ENCODE measurements around the gene ZNF28. TPM values are rescaled to one million over a fixed set of nuclear protein-coding genes. Genes with fewer than 3 reads are reported as not detected.
A peak's percentile ranks its signal among the peaks of the same experiment; 100 is the strongest.
"Not testable (repeated sequence)": the region's sequence is repeated elsewhere in the genome, so short reads cannot be mapped to it uniquely, and the experiment has no call there.

The ZNF28 gene
- total and polyA plus RNA-seq, 10 of the 15 experiments (the other 5 are each of a cell fraction or from before 2014, with no cell fraction given) = 5.9 to 31.1 (median 15.3) TPM

GRCh38 chr19:52856540-52857377, 35.3 kb upstream of the ZNF28 start:
- H3K9me3 ChIP-seq (replicated peaks; ENCODE audit: control insufficient read depth, insufficient read depth, low read length); RAD21 ChIA-PET (ENCODE audit: unreplicated experiment); SMC1A ChIA-PET (ENCODE audit: uncharacterized antibody, unreplicated experiment); CTCF ChIA-PET; POLR2A ChIA-PET; H3K27me3 ChIP-seq (replicated peaks in 1 of 2; ENCODE audit: control insufficient read depth in 2 of 2, insufficient read depth in 2 of 2, low read length in 1 of 2); FAIRE-seq; intact Hi-C loops (cut with micrococcal nuclease; ENCODE audit: unreplicated experiment); BruUV-seq (replicated peaks); DNase-seq (ENCODE audit: low read depth, low spot score); H4K20me1 ChIP-seq (ENCODE audit: control insufficient read depth, insufficient read depth); H3K79me2 ChIP-seq (ENCODE audit: control insufficient read depth, insufficient read depth, low read length); H3K4me2 ChIP-seq (ENCODE audit: control insufficient read depth, insufficient read depth); H3K36me3 ChIP-seq (ENCODE audit: control insufficient read depth in 2 of 2, insufficient read depth in 2 of 2, low read length in 1 of 2); H3K4me1 ChIP-seq (ENCODE audit: control insufficient read depth, insufficient read depth, low read length): not testable (repeated sequence)
- peak overlapping the region; percentile 29 for H2AFZ ChIP-seq (ENCODE audit: control insufficient read depth, low read depth, low read length)
- in situ Hi-C loops (cut with MboI) = loop anchor here (5.0 kb wide), 1 partner anchor 86 kb away; no protein-coding TSS in a partner anchor
- H3K27ac ChIP-seq (ENCODE audit: control insufficient read depth, insufficient read depth) = peak overlapping the region; percentile 68
- ATAC-seq = peak; percentile 57
- 1% methylated on average over 10 of the region's 31 CpGs for WGBS (ENCODE audit: insufficient coverage, insufficient replicate concordance, low lambda C conversion rate, missing lambda C conversion rate)
- H3K4me3 ChIP-seq = peak overlapping the region; percentile 92
- H3K9ac ChIP-seq (ENCODE audit: control insufficient read depth, insufficient read depth, low read length) = peak overlapping the region; percentile 75

GRCh38 chr19:52847352-52847751, 25.9 kb upstream of the ZNF28 start:
- POLR2A ChIA-PET; H3K79me2 ChIP-seq (ENCODE audit: control insufficient read depth, insufficient read depth, low read length); CTCF ChIA-PET; ATAC-seq; H2AFZ ChIP-seq (ENCODE audit: control insufficient read depth, low read depth, low read length); in situ Hi-C loops (cut with MboI); H3K4me2 ChIP-seq (ENCODE audit: control insufficient read depth, insufficient read depth); SMC1A ChIA-PET (ENCODE audit: uncharacterized antibody, unreplicated experiment); H4K20me1 ChIP-seq (ENCODE audit: control insufficient read depth, insufficient read depth); H3K27ac ChIP-seq (ENCODE audit: control insufficient read depth, insufficient read depth); H3K4me3 ChIP-seq; FAIRE-seq; DNase-seq (ENCODE audit: low read depth, low spot score); intact Hi-C loops (cut with micrococcal nuclease; ENCODE audit: unreplicated experiment); RAD21 ChIA-PET (ENCODE audit: unreplicated experiment); H3K4me1 ChIP-seq (ENCODE audit: control insufficient read depth, insufficient read depth, low read length); H3K27me3 ChIP-seq (replicated peaks in 1 of 2; ENCODE audit: control insufficient read depth in 2 of 2, insufficient read depth in 2 of 2, low read length in 1 of 2); H3K9ac ChIP-seq (ENCODE audit: control insufficient read depth, insufficient read depth, low read length); BruUV-seq (replicated peaks): not testable (repeated sequence)
- whole genome bisulfite sequencing (ENCODE audit: insufficient coverage, insufficient replicate concordance, low lambda C conversion rate, missing lambda C conversion rate) = 93% methylated on average over 5 of the region's 5 CpGs
- peaks cover 5 to 29% of the 10 kb centered on the region in 2 experiments for H3K36me3 ChIP-seq (ENCODE audit: control insufficient read depth in 2 of 2, insufficient read depth in 2 of 2, low read length in 1 of 2)
- H3K9me3 ChIP-seq (replicated peaks; ENCODE audit: control insufficient read depth, insufficient read depth, low read length) = peaks cover 33% of the 10 kb centered on the region; the same call in 2 of the 3 replicates

- TSS peak; percentile 25 for BruUV-seq (replicated peaks)
- WGBS (ENCODE audit: insufficient coverage, insufficient replicate concordance, low lambda C conversion rate, missing lambda C conversion rate) = 97% methylated on average over 10 of the region's 10 CpGs
- peaks cover 7 to 28% of the 10 kb centered on the region in 2 experiments for H3K36me3 ChIP-seq (ENCODE audit: control insufficient read depth in 2 of 2, insufficient read depth in 2 of 2, low read length in 1 of 2)
- FAIRE-seq; RAD21 ChIA-PET (ENCODE audit: unreplicated experiment); intact Hi-C loops (cut with micrococcal nuclease; ENCODE audit: unreplicated experiment); POLR2A ChIA-PET; H3K4me2 ChIP-seq (ENCODE audit: control insufficient read depth, insufficient read depth); H2AFZ ChIP-seq (ENCODE audit: control insufficient read depth, low read depth, low read length); H3K27ac ChIP-seq (ENCODE audit: control insufficient read depth, insufficient read depth); ATAC-seq; H4K20me1 ChIP-seq (ENCODE audit: control insufficient read depth, insufficient read depth); SMC1A ChIA-PET (ENCODE audit: uncharacterized antibody, unreplicated experiment); H3K27me3 ChIP-seq (replicated peaks in 1 of 2; ENCODE audit: control insufficient read depth in 2 of 2, insufficient read depth in 2 of 2, low read length in 1 of 2); H3K9ac ChIP-seq (ENCODE audit: control insufficient read depth, insufficient read depth, low read length); DNase-seq (ENCODE audit: low read depth, low spot score); H3K4me1 ChIP-seq (ENCODE audit: control insufficient read depth, insufficient read depth, low read length); in situ Hi-C loops (cut with MboI); CTCF ChIA-PET; H3K4me3 ChIP-seq; H3K79me2 ChIP-seq (ENCODE audit: control insufficient read depth, insufficient read depth, low read length): not testable (repeated sequence)
- peaks cover 55% of the 10 kb centered on the region for H3K9me3 ChIP-seq (replicated peaks; ENCODE audit: control insufficient read depth, insufficient read depth, low read length)
These were observed 19.5 kb upstream of the ZNF28 start for GRCh38 chr19:52840825-52841465.

- intact Hi-C loops (cut with micrococcal nuclease; ENCODE audit: unreplicated experiment); H3K9ac ChIP-seq (ENCODE audit: control insufficient read depth, insufficient read depth, low read length); H4K20me1 ChIP-seq (ENCODE audit: control insufficient read depth, insufficient read depth); FAIRE-seq; DNase-seq (ENCODE audit: low read depth, low spot score); H3K4me1 ChIP-seq (ENCODE audit: control insufficient read depth, insufficient read depth, low read length); POLR2A ChIA-PET; H3K27me3 ChIP-seq (replicated peaks in 1 of 2; ENCODE audit: control insufficient read depth in 2 of 2, insufficient read depth in 2 of 2, low read length in 1 of 2); H3K36me3 ChIP-seq (ENCODE audit: control insufficient read depth in 2 of 2, insufficient read depth in 2 of 2, low read length in 1 of 2); ATAC-seq; SMC1A ChIA-PET (ENCODE audit: uncharacterized antibody, unreplicated experiment); H3K4me3 ChIP-seq; H3K4me2 ChIP-seq (ENCODE audit: control insufficient read depth, insufficient read depth); CTCF ChIA-PET; BruUV-seq (replicated peaks); H2AFZ ChIP-seq (ENCODE audit: control insufficient read depth, low read depth, low read length); in situ Hi-C loops (cut with MboI); H3K79me2 ChIP-seq (ENCODE audit: control insufficient read depth, insufficient read depth, low read length); RAD21 ChIA-PET (ENCODE audit: unreplicated experiment); H3K27ac ChIP-seq (ENCODE audit: control insufficient read depth, insufficient read depth): not testable (repeated sequence)
- WGBS (ENCODE audit: insufficient coverage, insufficient replicate concordance, low lambda C conversion rate, missing lambda C conversion rate) = 46% methylated on average over 1 of the region's 1 CpG
- peaks cover 10% of the 10 kb centered on the region; the same call in 2 of the 3 replicates for H3K9me3 ChIP-seq (replicated peaks; ENCODE audit: control insufficient read depth, insufficient read depth, low read length)
These were observed 12.9 kb upstream of the ZNF28 start for GRCh38 chr19:52834289-52834688.
